Amniotic stem cell (primary cell): Measurements from ENCODE around the gene MEAK7.
"Not testable (repeated sequence)": the region's sequence is repeated elsewhere in the genome, so short reads cannot be mapped to it uniquely, and the experiment has no call there.

Experiments
- DNase-seq: peaks from one replicate; lab custom pipeline; 2025; lab: John Stamatoyannopoulos, UW

MEAK7 gene

GRCh38 chr16:84532855-84533486 is 28.5 kb upstream of the MEAK7 start:
- no peak for DNase-seq

DNA sequence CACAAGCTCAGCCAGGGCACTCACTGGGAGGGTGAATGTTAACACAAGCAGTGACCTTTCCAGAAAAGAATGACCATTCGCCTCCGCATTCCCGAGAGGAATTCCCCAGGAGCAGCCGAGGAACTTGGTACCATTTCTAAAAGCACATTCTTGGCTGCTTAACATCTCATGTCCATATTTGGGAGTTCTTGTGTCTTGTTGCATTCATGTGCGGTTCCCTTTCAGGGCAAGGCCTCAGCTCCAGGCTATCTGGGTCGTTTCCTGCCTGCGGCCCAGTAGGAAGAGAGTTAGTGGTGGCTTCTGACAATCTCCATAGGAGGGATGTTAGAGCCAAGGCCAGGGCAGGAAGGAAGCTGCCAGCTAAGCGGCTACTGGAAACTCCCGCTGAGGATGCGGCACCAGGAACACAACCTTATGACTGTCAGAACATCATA is 27.8 kb upstream of the MEAK7 start:
- peak; percentile 88 for DNase-seq

GRCh38 chr16:84531671-84532111 is 27.2 kb upstream of the MEAK7 start:
- no peak for DNase-seq

- DNase-seq: no peak
Observed at GRCh38 chr16:84530590-84530989, 26.1 kb upstream of the MEAK7 start.

GRCh38 chr16:84529607-84530006 is 25.1 kb upstream of the MEAK7 start:
- DNase-seq: no peak

GRCh38 chr16:84528322-84528721 is 23.9 kb upstream of the MEAK7 start:
- no peak for DNase-seq

DNA sequence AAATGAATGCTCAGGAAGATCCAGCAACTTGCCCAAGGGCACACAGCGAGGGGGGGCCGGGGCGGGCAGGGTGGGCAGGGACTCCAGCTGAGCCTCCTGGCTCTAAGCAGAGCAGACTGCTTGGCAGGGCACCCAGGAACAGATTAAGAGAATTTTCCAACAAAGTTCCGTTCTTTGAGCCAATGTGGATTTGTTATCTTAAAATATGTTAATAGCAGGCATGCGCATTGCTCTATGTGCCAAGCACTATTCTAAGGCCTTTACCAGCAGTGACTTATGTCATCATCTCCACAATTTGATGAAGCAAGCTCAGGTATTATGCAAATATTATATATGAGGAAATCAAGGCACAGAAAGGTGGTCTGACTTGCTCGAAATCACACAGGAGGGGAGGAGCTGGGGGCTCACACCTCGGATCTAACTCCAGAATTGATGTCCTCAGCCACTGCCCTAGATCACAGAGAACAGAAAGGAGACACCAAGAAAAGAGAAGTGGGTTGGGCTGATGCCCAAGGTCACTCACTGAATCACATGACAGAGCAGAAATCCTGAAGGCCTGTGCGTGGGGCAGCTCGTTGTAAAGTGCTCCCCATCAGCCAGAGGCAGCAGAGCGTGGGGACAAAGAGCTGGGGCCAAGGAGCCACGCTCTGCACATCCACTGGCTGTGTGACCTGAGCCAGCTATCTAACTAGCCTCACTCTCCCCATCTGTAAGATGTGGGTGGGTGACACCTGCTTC is 23.2 kb upstream of the MEAK7 start:
- no peak for DNase-seq

DNA sequence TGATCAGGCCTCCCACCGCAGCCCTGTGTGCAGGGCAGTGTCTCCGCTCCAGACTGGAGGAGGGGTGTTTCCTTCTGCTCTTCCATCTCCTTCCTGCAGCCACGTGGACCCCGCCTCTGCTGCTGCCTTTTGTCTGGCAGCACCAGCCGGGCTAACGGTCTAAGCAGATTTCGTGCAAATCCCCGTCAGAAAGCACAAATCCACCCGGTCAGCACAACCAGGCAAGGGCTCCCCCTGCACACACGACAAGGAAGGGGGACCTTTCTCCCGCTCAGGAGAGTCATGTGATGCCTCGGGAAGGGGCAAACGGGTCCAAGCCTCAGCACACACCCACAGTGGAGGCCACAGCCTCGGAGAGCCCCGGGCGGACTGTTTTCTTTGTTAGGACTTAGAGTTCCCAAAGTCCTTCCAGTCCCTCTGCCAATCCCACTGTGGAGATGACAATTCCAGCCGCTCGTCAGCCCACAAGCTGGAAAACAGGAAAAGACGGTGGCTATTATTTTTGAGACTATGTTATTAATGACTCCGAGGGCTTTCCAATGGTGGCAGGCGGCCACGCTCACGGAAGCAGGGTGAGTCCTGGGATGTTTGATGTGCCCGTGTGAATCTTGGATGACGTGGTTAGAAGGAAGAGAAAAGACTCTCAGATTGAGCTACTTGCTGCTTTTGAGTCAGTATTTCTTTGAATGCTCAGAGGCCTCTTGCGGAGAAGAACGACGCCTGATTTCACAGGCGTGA is 22.5 kb upstream of the MEAK7 start:
- DNase-seq: no peak

GRCh38 chr16:84524941-84525581 is 20.6 kb upstream of the MEAK7 start:
- DNase-seq: not testable (repeated sequence)

DNA sequence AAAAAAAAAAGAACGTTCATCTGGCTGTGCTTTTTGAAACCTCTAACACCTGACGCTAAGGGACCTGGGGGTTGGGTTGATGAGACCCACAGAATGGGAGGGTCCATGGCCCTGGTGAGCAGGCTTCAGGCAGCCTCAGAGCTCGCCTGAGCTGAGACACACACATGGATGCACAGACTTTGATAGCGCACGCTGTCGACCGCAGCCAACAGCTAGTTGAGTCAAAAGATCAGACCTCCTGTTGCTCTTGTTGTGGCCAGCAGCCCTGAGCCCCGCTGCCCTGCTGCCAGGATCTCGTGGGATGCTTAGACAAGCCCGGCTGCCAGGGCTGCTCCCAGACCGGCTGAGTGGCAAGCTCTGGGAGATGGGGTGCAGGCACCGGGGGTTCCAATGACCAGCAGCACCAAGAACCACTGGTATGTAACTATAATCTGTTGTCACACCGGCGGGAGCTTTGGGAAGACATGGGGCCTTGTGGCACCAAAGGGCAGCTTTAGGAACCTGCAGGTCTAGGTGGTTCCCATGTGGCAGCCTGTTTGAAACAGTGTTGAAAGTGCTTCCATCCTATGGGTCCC is 20.0 kb upstream of the MEAK7 start:
- no peak for DNase-seq

- DNase-seq: no peak
Observed at GRCh38 chr16:84521497-84521770, 17.0 kb upstream of the MEAK7 start.

DNA sequence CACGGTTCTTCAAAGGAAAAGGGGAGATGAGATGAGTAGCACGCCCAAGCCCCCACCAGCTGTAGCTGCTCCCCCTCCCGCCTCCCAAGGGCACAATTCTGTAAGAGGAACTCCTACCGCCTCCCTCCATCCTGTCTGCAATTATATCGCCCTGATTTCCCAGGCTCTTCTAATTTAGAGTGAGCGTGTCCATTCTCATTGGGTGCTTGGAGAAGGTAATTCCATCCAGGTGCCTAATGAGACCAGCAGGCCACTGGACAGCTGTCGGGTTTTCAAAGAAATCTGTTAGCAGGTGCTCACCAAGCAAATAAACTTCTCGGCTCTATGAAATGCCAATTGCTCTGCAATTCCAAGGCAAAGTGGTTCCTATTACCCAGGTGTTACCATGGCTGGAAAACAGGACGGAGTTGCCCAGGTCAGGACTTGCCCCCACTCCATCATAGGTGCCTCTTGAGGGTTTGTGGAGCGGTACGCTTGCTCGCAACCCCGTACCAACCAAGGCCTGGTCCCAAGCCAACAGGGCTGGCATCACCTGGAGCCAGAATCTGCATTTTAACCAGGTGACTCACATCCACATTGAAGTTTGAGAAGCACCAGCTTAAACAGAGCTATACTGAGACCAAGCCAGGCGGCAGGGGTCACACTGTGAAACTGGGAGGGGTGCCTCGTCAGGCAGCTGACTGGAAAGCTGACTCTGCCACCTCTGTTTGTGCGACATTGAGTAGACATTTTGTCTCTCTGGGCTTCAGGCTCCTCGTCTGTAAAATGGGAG is 16.5 kb upstream of the MEAK7 start:
- no peak for DNase-seq

GRCh38 chr16:84519855-84520254 is 15.4 kb upstream of the MEAK7 start:
- no peak for DNase-seq

- DNase-seq: no peak
Observed at GRCh38 chr16:84518804-84519341, 14.4 kb upstream of the MEAK7 start.

DNA sequence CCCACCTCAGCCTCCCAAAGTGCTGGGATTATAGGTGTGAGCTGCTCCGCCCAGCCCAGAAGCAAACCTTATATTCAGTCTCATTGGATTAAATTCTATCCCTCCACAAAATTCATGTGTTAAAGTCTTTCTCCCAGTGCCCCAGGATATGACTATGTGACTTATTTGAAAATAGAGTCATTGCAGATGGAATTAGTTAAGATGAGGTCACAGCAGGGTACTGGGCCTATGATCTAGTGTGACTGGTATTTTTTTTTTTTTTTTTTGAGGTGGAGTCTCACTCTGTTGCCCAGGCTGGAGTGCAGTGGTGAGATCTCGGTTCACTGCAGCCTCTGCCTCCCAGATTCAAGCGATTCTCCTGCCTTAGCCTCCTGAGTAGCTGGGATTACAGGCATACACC is 13.8 kb upstream of the MEAK7 start:
- not testable (repeated sequence) for DNase-seq

DNA sequence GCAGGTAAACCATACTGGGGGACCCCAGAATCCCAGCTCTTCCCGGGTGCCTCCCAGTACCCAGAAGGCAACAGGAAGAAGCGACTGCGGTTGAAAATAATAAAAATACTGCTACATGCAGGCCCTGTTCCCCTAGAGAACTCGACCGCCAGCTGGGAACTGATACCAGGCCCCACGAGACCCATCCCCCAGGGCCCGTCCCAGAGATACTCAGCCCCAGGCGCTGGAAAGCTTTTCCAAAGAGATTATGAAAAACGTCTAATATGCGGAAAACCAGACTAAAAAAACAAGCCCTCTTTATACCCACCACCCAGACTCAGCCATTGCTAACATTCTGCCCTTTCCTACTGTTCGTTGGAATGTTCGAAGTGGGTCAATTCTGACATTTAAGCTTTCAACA is 12.9 kb upstream of the MEAK7 start:
- no peak for DNase-seq

- no peak for DNase-seq
Observed at GRCh38 chr16:84514874-84515835, 10.7 kb upstream of the MEAK7 start.

DNA sequence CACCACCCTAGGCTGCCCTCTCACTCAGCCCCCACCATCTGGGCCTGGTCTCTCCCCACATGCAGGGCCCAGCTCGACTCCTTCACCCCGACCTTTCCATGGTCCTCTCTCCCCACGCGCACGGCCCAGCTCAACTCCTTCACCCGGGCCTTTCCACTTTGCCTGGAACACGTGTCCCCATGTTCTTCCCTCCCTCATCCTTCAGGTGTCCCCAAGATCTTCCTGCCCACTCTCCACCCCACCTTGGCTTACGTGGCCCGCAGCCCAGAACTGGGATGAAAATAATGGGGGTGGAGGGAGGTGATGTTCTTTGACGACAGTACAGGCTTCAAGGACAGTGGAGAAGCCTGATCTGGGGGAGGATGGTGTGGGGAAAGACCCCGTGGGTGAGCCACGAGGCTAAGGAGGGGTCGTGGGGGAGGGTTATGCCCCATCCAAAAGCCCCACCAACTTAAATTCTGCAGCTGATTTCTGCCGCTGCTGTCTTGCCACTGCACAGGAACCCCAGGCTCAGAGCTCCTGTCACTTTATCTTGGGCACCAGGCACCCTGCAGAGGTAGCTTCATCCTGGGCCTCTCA is 9.9 kb upstream of the MEAK7 start:
- no peak for DNase-seq

- no peak for DNase-seq
Observed at GRCh38 chr16:84513666-84514065, 9.2 kb upstream of the MEAK7 start.

DNA sequence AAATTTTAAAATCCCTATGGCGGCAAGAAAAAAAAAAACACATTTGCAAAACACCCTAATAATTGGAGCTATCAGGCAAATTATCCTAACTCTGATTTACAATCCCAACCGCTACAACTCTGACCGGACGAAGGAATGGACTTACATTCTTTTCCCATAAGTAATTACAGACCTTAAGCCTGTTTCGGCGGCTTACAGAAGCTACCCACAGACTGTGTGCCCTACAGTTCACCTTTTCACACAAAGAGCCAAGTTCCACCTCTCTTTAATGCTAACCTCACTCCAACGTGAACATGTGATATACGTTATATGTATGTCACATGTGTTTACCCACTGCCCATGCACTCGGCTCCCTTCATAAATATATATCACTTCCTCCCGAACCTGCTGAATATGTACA is 8.7 kb upstream of the MEAK7 start:
- peak; percentile 50 for DNase-seq
